NCI-H2227 (cell line): ENCODE measurements around the gene PSRC1.
"Not testable (repeated sequence)": the region's sequence is repeated elsewhere in the genome, so short reads cannot be mapped to it uniquely, and the experiment has no call there.

Experiments
- DNase-seq: peaks from one replicate; lab custom pipeline; 2025; ENCODE audit not compliant: unreplicated experiment; lab: John Stamatoyannopoulos, UW

Gene PSRC1

DNA sequence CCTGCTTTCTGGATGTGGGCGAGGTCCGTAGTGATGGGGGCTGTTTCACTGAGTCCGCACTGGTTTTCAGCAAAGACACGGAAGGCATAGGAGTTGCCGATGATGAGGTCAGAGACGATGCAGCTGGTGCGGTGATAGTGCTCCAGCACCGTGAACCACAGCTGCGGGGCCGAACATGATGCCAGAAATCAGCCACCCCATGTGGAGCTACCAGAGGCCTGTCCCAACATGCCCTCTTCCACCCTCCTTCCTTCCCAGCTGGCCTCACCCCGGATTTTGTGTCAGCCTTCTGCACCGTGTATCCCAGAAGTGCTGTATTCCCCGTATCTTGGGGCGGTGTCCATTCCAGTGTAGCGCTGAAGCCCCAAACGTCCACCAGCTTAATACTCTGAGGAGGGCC lies 13.8 kb upstream of the PSRC1 start:
- no peak for DNase-seq

DNA sequence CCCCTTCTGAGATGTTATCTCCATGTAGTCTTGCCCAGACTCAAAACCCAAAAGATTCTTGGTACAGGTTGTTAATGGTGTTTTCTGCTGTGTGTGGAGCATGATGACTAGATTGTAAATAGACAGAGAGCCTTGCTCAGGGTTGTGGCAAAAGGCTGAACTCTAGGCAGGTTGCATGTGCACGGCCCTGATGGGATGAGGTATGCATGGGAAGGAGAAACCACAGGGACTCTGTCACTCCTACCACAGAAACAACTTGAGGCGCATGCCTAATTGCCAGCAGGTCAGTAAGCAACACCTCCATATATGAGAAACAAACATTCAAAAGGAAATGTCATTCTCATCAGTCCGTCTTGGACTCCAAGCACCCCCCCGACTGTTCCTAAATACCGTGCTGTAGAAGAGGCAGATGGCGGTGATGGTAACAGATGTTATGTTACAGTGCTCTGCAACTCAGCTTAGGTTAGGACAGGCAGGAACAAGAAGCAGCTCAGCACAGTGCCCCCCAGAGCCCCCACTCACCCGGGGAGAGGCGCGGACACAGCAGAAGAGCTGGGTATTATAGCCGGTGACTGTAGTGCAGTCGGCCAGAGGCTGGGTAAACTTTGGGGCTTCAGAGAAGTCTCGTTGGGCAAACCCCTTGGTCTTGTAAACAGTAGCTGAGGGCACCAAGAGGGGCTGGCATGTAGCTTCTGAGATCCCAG lies 12.9 kb upstream of the PSRC1 start:
- no peak for DNase-seq

DNA sequence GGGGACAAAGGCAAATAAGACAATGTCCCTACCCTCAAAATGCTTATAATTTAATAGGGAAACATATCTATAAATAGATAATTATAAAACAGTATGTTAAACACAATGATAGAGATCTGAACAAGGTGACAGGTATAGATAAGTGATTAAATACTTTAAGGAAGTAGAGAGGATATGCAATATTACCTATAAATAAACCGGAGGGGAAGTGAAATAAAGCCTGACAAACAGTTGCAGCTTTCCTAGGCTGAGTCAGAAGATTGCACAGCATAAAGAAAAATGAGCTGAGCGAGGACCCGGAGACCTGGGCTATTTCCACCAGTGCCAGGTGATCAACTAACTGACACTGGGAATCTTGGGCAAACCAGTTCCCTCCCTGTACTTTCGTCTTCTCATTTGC lies 11.5 kb upstream of the PSRC1 start:
- no peak for DNase-seq

DNA sequence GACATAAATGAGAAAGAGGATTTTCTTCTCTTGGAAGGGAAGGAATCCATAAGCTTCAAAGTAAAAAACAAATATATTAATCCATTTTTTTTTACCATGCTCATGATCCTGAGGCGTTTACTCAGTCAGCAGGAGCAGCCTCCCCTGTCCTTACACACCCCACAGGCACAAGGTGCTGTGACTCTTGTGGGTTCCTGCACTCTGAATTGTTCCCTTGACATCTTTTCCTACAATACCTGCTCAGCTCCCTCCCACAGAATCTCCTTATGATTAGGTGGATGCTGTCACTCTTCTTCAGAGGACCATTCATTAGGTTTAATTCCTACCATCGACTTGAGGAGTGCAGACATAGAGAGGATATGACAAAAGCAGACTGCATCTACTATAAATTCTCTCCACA lies 10.1 kb upstream of the PSRC1 start:
- DNase-seq, result no peak

DNA sequence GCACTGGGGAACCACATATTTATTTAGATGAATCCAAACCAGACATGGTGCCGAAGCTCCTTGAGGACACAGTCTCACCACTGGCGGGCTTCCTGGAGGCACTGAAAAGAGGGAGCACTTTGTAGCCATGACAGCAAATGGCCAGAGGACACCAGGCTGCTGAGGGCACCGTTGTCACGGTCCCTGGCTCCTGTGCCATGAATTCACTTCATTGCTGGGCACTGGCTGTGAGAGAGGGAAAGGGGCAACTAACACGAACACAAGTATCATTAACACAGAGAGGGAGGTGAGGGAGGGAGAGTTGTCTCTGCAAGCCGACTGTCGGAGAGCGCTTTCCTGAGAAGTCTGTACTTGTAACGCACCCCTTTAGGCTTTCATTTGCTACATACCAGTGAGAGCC lies 9.4 kb upstream of the PSRC1 start:
- no peak for DNase-seq

DNA sequence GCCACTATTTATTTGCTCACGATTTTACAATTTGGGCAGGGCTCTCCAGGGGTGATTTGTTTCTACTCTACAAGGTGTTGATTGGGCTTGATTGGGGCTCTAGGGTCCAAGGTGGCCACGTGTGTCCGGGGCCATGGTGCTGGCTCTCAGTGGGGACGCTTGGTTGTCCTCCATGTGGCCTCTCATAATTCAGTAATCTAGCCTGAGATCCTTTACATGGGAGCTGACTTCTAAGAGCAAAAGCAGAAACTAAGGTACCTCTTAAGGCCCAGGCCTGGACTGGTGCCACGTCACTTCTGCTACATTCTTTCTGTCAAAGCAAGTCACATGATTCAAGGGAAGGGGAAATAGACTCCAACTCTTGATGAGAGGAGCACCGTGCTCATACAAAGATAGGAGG lies 8.1 kb upstream of the PSRC1 start:
- no peak for DNase-seq

DNA sequence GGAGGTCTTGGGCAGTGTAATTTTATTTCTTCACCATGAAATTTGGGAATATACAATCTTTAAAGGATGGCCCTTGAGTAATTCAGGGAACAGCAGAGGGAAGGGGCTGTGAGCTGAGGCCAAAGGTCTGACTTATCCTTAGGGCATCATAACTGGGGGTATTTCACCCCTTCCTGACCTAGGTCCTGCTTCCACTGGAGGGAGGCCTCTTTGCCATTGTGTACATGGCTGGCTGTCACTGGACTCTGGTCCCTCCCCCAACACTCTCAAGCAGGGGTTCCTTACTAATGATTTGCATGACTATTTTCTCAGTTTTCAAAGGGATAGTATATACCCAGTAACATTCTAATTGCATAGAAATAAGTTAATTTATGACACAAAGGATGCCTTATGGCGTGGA lies 7.2 kb upstream of the PSRC1 start:
- no peak for DNase-seq

DNA sequence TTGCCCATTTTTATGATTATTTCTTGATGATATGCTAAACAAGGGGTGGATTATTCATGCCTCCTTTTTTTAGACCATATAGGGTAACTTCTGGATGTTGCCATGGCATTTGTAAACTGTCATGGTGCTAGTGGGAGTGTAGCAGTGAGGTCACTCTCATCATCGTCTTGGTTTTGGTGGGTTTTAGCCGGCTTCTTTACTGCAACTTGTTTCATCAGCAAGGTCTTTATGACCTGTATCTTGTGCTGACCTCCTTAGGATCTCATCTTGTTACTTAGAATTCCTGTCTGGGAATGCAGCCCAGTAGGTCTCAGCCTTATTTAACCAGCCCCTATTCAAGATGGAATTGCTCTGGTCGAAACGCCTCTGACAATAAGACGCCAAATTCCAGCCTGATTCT lies 3.8 kb upstream of the PSRC1 start:
- not testable (repeated sequence) for DNase-seq

DNA sequence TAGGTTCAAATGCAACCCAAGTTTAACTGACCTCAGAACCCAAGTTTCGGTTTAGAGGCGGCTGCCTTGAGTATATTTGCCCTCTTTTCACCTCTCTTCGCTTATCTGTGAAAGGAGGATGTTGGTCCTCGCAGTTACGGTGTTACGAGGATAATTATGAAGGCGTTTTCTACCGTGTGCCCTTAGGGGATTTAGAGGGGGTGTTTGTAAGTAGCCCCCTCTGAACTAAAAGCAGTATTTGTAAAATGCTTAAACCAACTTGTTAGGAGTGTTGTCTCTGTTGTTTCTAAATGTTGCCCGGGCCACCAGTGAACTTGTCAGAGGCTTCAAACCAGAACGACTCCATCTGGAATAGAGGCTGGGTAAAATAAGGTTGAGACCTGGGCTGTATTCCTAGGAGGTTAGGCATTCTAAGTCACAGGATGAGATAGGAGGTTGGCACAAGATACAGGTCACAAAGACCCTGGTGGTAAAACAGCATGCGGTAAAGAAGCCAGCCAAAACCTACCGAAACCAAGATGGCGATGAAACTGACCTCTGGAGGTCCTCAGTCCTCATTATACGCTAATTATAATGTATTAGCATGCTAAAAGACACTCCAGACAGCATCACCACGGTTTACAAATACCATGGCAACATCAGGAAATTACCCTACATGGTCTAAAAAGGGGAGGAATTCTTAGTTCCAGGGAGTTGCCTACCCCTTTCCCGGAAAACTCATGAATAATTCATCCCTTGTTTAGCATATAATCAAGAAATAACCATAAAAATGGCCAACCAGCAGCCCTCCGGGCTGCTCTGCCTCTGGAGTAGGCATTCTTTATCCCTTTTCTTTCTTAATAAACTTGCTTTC lies 1.0 kb upstream of the PSRC1 start:
- DNase-seq, result peak; percentile 28

DNA sequence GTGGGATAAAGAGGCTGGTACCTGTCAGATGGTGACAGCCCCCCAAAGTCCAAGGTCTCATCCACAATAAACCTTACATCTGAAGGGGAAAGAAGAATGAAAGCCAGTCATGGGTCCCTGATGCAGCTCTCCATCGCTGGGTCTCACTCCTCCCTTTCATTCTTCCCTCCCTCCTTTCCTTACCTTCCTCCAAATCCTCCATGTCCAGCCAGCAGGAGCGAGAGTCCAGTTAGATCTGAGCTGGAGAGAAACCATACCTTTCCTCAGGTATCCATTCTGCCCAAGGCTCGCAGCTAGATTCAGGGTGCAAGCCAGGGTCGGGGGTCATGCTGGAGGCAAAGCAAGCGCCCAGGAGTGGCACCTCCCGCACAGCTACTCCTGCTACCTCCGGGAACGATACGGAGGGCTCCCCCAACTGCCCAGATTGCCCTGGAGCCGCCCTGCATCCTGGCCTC lies 421 bp downstream of the PSRC1 start:
- no peak for DNase-seq

DNA sequence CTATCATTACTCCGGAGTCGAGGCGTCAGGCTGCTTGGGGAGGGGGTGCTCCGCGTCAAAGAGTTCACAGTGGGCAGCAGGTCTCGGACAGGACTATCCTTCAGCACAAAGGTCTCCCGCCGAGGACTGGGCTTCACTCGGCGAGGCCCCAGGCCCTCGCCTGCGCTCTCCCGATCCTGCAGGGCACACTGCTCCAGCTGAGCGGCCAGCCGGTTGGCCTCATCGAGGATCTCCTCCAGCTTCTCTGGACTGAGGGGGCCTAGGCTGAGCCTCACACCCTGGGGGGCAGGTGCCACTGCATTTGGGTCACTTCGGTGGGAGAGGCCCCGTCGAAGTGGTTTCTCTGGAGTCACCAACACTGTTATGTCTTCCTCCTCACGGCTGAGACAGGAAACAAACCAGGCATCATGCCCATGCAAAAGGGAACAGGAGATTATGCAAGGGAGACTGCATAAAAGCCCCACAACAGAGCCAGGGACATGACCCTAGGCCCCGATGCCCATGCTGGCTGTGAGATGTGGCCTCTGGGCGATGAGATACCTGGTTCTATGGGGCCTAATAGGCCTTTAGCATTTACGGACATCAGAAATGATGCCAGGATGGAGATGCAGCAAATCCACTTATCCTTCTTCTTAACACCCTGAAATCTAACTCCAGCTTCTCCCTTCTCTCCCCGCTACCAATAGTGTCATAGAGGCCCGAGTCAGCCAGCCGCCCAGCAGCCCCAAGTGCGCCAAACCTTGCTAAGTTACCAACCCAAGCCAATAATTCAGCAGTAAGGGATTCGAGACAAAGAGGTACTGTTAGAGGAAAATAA lies 1.1 kb downstream of the PSRC1 start:
- DNase-seq, result no peak

DNA sequence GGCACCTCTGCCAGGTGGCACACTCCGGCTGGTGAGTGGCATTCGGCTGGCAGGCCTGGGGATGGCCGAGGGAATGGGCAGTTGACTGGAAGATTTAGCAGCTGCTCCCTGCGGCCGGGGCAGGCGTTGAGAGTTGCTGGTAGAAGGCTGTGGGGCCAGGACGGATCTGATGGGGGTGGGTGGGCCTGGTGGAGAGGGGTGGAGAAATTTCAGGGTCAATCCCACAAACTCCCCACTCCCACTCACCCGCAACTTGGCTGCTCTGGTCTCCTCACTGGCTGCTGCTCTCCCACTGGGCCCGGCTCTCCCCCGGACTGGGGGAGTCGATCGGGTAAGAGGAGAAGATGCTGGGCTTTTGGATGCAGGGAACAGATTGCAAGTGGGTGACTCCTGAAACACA lies 2.1 kb downstream of the PSRC1 start:
- no peak for DNase-seq

DNA sequence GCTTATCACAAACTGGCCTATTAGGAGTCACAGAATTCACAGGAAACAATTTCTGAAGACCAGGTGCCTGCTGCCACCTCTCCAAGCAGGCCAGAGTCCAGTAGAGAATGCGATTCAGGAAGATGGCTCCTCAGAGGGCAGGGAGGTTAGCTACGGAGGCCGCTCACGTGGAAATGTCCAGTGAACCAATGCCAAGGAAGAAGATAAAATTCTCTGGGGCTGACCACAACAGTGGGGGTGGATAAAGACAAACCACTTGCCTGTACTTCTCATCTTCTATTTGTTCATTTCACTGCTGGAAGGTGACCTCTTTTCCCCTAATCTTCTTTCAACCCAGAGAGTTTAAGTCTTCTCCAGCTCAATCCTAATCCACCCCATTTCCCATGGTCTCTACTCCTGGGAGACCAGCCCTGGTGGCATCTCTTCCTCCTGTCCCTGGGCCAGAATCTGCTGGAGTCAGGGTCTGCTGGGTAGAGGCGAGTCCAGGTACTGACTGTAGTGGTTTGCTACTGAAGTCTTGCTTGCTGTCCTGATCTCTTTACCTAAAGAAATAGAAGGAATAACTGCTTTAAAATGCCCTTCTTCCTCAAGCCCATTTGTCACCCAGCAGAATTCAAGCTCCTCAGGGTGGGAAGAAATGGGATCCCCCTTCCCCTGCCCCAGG lies 3.2 kb downstream of the PSRC1 start:
- DNase-seq, result no peak

DNA sequence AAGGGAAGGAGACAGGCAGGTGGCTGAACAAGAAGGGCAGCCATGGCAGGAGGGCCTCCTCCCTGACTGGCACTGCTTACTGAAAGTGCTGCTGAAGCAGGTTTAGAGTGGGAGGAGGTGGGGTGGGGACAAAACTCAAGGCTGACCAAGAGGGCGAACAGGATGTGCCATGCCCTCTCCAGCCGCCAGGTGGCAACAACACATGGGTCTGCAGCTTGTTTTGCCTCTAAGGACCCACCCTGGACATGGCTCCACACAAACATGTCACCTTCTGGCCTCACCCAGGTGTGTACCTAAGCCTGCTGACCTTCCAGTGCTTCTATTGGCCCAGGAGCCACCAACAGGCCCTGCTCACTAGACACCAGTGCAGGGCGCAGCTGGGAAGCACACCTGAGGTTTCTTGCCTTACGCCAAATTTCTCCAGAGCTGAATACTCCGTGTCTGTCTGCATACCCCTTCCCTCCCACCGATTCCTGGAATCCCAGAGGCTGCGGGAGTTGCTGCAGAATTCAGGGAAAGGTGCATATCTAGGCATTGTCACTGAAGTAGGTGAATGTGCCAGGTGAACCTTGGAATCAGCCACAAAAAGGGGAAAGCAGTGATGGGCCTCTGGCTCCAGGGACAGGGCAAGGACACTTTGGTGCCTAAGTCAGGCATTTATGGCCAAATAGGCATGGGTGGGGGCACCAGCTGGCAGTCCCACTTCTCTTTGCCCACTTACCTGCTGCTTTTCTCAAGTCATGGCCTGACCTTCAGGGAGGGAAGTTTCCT lies 5.3 kb downstream of the PSRC1 start:
- DNase-seq, result peak; percentile 82

DNA sequence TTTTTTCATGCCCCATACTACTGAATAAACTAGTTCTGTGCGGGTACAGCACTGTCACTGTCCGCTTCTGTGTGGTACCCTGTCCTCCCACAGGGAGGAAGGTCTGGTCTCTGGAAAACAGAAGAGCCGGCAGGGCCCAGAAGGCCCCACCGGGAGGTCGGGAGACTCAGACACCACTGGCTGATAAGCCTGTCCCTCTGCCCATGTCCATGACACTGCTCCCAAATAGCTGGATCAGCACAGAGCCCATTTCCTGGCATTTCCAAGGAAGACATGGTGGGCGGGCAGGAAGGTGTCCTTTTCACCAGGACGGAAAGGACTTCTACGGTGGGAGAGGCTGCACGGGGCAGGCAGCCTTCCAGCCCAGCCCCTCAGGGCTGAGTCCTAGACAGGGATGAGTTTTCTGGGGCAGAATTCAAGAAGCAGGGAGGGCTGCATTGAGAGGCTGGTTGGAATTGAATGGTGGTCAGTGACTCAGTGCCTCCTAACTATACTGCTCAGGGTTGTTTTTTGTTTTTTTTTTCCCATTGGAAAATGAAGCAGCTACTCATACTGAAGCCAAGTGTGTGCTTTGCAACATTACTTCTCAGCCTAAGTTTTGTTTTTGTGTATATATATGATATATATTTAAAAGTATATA lies 7.1 kb downstream of the PSRC1 start:
- DNase-seq, result no peak

DNA sequence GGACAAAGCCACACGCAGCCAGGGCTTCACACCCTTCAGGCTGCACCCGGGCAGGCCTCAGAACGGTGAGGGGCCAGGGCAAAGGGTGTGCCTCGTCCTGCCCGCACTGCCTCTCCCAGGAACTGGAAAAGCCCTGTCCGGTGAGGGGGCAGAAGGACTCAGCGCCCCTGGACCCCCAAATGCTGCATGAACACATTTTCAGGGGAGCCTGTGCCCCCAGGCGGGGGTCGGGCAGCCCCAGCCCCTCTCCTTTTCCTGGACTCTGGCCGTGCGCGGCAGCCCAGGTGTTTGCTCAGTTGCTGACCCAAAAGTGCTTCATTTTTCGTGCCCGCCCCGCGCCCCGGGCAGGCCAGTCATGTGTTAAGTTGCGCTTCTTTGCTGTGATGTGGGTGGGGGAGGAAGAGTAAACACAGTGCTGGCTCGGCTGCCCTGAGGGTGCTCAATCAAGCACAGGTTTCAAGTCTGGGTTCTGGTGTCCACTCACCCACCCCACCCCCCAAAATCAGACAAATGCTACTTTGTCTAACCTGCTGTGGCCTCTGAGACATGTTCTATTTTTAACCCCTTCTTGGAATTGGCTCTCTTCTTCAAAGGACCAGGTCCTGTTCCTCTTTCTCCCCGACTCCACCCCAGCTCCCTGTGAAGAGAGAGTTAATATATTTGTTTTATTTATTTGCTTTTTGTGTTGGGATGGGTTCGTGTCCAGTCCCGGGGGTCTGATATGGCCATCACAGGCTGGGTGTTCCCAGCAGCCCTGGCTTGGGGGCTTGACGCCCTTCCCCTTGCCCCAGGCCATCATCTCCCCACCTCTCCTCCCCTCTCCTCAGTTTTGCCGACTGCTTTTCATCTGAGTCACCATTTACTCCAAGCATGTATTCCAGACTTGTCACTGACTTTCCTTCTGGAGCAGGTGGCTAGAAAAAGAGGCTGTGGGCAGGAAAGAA lies 8.1 kb downstream of the PSRC1 start:
- no peak for DNase-seq

DNA sequence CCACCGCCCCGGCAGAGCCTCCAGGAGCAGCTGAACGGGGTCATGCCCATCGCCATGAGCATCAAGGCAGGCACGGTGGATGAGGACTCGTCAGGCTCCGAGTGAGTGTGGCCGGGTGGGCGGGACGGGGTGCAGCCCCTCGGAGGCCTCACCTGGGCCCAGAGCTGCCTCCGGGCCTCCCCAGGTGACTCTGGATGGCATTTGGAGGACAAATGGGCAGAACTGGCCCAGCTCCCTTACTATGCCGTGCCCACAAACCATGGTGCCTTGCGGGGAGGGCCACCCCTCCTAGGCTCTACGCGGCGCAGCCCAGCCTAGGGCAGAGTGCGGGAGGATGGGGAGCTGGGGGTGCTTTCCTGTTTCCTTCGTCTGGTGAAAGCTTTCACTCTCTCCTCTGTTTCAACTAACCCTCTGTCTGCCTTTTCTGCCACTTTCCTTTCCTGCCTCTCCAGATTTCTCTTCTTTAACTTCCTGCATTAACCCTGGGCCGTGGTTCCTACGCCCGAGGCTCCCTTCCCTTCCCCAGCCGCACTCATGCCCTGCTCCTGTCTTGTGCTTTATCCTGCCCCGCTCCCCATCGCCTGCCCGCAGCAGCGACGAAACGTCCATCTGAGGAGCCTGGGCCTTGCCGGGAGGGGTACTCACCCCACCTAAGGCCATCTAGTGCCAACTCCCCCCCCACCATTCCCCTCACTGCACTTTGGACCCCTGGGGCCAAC lies 9.2 kb downstream of the PSRC1 start:
- DNase-seq, result no peak
